Measurements from ENCODE around the gene VAV1. TPM values are rescaled to one million over a fixed set of nuclear protein-coding genes. Genes with fewer than 3 reads are reported as not detected.

VAV1 gene
- total and polyA plus RNA-seq, 2 of the 8 experiments (the other 6 are each of a cell fraction or from before 2014, with no cell fraction given), result 0.21 to 0.22 TPM

DNA sequence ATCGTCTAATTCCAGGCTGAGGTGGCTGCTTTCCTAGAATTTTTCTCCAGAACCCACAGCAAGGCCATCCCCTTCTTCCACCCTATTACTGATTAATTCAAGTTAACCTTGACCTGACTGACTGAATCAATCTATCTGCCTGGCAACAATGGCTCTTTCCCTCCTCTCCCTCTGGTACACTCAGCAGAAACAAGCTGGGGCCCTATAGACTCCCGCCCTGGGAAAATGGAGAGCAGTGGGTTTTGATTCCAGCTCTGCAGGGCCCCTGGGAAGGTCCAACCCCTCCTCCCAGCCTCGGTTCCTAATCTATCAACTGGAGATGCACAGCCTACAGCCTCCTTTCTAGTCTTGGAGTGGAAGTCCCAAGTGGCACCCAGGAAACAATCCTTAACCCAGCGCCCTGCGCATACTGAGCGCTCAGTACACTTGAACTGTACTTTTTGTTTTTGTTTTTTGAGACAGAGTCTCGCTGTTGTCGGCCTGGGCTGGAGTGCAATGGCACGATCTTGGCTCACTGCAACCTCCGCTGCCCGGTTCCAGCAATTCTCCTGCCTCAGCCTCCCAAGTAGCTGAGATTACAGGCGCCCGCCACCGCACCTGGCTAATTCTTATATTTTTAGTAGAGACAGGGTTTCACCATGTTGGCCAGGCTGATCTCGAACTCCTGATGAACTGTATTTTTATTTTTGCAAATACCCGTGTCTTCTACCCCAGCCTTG lies 46.8 kb upstream of the VAV1 start (continued):
- no peak for TF ChIP-seq YY1 (IDR thresholded peaks at IDR 0.05; ENCODE audit: low read depth, low read length)
- no peak for TF ChIP-seq TAF7 (optimal IDR thresholded peaks at IDR 0.05; ENCODE audit: borderline replicate concordance, low read depth, low read length)
- no peak for TF ChIP-seq POU5F1 (IDR thresholded peaks at IDR 0.05; ENCODE audit: low read depth, low read length)
- no peak for TF ChIP-seq SIRT6 (IDR thresholded peaks at IDR 0.05; ENCODE audit: low read length)
- TF ChIP-seq SIX5 (IDR thresholded peaks at IDR 0.05; ENCODE audit: low read depth, low read length), result no peak
- no peak for TF ChIP-seq SIN3A (conservative IDR thresholded peaks at IDR 0.05 in 1 of 2, IDR thresholded peaks at IDR 0.05 in 1 of 2; ENCODE audit: low read depth in 1 of 2, low read length in 2 of 2)
- TF ChIP-seq RBBP5 (IDR thresholded peaks at IDR 0.05; ENCODE audit: borderline replicate concordance, low read depth, low read length), result no peak
- TF ChIP-seq BCL11A (IDR thresholded peaks at IDR 0.05; ENCODE audit: low read depth in 2 of 2, low read length in 2 of 2), result no peak
- TF ChIP-seq TEAD4 (IDR thresholded peaks at IDR 0.05; ENCODE audit: low read depth, low read length), result no peak
- TF ChIP-seq MAFK (IDR thresholded peaks at IDR 0.05; ENCODE audit: low read depth, low read length), result no peak
- TF ChIP-seq EGR1 (IDR thresholded peaks at IDR 0.05; ENCODE audit: borderline replicate concordance, low read depth, low read length), result no peak
- TF ChIP-seq GABPA (IDR thresholded peaks at IDR 0.05; ENCODE audit: borderline replicate concordance, insufficient read depth, low read length), result no peak

Measured in H1 (cell line).